KOPT-K1 (cell line): Measurements from ENCODE around the gene ANKRD33B.
"Not testable (repeated sequence)": the region's sequence is repeated elsewhere in the genome, so short reads cannot be mapped to it uniquely, and the experiment has no call there.

Experiments used
- H3K27ac ChIP-seq: fragments of 200-600 bp; sonication (generic); 2 replicates; pipeline ENCODE4 v1.5.1; 2016; ENCODE audit warnings: antibody characterized with exemption, mild to moderate bottlenecking, low read depth, low read length; ENCODE audit not compliant: poor library complexity, severe bottlenecking
- H3K36me3 ChIP-seq: fragments of 200-600 bp; sonication (generic); 2 replicates; pipeline ENCODE4 v1.5.1; 2017; ENCODE audit warnings: antibody characterized with exemption, mild to moderate bottlenecking, low read length, moderate library complexity; ENCODE audit not compliant: insufficient read depth
- H3K9me3 ChIP-seq: fragments of 200-600 bp; sonication (generic); 2 replicates; pipeline ENCODE4 v1.5.1; 2017; ENCODE audit warnings: antibody characterized with exemption, low read length, mild to moderate bottlenecking; ENCODE audit not compliant: insufficient read depth, poor library complexity, severe bottlenecking

Gene ANKRD33B

DNA sequence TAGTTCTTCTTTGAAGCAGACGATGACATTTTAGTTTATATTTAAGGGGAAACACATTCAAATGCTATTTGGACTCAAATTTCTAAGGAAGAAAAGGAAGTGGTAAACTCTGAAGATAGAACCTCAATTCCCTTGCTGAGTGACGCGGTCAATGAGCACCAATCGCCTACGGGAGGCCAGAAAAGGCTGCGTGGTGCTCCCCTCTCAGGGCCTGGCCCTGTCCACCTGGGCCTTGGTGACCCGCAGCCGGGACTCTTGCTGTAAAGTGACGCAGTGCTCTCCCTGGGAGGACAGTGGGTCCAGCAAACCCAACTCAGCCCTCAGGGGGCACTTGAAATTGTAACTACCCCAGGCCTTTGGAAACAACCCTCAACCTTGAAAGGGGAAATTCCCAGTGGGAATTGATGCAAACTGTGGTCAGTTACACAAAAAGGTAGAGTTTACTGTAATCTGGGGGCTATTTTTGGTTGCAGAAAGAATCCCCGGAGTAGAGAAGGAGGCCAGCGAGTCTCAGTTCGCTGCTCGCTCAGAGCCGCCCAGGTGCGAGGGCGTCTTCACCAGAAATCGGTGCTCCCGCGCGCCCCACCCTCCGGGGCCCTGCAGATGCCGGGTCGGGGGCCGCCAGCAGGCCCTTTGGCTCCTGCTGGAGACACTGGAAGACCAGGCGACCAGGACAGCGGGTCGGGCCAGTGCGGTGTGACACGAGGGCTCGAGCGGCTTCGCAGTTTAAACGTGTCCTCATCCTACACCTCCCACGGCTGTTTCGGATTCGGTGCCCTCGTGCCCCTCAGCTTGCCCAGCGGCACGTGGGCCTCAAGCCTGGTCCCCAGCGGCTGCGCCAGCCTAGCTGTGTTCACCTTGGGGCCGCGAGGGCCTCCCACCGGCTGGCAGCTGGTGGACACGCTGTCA, 1.4 kb upstream of the ANKRD33B start:
- H3K9me3 ChIP-seq: no peaks in the 10 kb centered on the region
- H3K27ac ChIP-seq: no peak overlapping the region
- H3K36me3 ChIP-seq: no peaks in the 10 kb centered on the region

DNA sequence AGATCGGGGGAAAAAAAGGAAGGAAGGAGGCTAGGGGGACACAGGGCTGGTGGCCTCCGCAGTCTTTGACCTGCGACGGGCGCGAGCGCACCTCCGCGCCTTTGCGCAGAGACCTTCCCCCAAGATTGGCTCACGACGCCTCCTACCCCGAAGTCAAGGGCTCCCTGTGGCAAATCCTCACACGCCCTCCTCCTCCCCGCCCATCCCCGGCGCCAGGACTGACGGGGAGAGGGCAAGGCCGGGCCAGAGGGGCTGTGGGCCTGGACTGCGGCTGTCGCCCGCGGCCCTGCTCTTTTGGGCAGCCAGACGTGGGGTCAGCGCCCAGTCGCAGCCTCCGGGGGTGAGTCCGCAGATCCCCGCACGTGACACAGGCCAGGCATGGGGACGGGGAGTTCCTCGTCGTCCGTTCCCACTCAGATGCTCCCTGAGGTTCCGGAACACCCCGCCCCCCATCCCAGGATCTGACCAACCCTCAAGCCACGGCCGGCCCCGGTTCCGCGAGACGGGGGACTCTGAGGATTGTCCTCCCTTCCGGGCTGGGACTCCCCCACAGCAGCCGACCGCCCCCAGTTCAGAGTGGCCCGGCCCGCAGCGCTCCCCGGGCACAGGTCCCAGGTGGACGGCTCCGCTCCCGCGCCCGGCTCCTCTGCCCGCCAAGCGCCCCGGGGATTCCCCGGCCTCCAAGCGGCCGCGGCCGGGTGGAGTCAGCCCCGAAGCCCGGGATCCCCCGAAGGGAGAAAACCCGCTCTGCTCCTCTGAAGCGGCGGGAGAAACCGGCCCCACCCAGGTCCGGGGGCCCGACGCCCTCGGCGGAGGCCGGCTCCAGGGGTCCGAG, 543 bp upstream of the ANKRD33B start:
- Histone ChIP-seq H3K27ac (peak overlapping the region; percentile 58), H3K9me3 (no peaks in the 10 kb centered on the region), H3K36me3 (no peaks in the 10 kb centered on the region)

DNA sequence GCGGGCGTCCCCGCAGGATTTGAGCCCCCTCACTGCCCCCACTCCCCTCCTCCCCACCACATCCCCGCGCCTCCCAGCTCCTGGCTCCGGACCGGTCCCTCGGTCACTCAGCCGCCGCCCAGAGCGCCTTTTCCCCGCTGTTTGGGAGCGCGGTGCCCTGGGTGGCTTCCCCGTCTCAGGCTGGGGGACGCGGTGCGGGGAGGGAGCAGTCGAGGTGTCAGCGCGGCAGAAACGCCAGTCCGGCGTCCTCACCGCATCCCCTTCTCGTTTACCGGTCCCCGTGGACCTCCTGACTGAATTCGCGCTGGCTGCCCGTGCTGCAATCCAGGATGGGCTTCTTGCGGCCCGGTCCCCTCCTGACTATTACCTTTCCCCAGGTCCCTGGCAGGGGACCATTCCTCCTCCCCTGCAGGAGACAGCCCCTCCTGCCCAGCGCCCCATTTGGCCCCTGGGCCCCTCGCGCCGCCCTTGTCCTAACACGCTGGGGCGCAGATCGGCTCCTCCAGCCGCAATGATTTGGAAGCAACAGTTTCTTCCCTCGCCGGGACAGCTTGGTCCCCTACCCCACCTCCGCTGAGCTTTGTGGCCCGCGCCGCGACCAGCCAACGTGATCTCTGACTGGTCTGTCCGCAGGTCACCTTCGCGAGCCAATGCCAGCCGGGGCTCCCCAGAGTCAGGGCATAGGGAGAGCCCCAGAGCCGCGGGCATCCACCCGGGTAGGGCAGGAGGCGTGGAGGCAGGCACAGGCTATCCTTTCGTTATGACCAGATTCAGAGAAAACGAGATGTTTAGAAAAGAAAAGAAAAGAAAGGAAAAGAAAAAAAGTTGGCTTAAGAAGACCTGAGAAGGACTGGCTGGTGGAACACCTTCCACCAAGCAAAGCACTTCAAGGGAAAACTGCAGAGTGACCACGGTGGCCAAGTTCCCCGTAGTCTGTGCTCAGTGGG, 1.2 kb downstream of the ANKRD33B start:
- H3K36me3 ChIP-seq: no peaks in the 10 kb centered on the region
- H3K27ac ChIP-seq: peak overlapping the region; percentile 58
- H3K9me3 ChIP-seq: no peaks in the 10 kb centered on the region

DNA sequence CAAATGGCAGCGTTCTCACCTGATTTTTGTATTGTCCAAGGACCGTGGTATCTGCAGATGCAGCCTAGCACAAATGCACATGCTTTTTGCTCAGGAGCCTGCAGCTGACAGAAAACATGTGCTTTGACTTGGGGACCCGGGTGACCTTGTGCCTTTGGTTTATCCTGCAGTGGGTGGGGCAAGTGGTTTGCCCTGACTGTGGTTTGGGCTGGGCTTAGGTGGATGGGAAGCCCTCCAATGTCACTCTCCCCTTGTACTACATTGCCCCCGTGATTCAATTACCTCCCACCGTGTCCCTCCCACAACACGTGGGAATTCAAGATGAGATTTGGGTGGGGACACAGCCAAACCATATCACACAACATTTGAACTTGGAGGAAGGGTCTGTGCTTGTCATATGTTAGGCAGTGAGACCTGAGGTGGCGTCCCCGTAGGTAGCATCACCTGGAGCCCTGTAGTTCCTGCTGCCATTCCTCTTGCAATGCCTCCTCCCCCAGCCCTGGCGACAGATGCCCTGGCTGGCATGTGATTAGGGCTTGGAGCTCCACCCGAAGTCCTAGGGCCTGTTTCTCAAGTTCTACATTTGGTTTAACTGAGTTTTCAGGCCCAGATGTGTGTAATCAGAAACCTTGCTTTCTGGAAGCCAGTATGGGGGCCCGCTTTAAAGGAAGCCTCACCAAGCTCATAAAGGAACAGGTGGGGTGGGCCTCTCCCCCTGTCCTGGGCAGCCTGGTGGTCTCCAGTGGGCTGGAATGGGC, 2.1 kb downstream of the ANKRD33B start:
- Histone ChIP-seq H3K27ac (no peak overlapping the region), H3K9me3 (no peaks in the 10 kb centered on the region), H3K36me3 (no peaks in the 10 kb centered on the region)

DNA sequence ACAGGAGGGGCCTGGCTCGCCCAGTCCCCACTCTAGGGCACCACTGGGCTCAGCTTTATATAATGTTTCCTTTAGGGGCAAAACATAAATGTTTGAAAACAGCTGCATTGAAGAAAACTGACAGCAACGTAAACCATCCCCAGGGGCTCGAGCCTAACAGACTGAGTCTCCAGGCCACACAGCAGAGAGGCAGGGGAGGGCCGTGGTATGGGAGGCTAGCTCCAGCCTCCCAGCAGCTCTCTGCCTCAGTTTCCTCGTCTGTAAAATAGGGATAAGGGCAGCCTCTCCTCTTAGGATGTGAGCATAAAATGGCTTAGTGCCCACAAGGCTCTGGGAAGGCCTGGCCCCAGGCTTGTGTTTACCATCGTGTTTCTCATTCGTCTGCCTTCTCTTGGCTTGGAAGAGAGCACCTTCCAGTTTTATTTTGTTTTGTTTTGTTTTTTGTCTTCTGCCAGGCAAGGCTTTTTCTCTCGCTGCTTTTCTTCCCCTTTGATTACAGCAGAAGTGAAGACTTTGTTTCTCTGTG, 2.7 kb downstream of the ANKRD33B start:
- Histone ChIP-seq H3K27ac (no peak overlapping the region), H3K36me3 (no peaks in the 10 kb centered on the region), H3K9me3 (no peaks in the 10 kb centered on the region)

DNA sequence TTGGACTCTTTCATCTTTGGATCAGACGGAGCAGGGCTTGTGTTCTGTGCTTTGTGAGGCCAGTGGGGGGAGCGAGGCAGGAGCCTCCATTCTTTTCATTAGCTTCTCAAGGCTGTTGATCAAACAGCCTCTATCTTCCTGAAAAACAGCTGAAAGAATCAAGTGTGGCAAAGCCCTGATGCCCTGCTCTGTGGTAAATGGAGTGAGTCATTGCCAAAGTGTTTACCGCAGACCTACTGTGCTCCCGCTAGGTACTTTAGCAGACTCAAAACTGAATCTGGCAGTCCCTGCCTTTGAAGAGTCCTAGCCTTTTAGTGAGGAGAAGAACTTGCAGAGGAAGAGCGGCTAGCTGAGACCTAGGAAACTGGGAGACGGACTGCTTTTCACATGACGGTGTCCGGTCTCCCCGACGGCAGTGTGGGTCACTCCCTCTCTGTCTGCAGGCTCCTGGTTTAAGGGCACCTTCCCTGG, 3.3 kb downstream of the ANKRD33B start:
- no peak overlapping the region for H3K27ac ChIP-seq

DNA sequence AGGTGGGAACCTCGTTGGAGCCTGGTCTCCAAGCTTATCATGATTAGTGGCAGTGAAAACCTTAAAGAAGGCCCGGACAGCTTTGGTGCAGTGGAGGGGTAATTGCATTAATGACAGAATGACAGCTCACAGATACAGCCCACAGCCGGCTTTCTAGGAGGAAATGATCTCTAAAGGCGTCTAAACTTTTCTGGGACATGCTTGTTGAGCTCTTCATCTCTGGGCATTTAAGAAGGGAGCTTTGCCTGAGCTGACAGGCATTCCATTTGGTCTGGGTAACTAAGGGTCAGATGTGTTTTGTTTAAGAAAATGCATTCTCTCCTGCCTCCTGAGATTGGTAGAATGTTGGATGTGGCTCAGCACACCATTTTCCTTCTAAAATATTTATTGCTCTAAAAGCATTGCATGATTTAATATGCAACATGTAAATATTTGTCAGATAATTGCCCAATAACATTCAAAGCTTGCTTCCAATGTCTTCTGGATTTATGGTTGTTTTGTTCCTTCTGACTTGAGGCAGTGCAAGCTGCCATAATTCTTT, 4.0 kb downstream of the ANKRD33B start:
- Histone ChIP-seq H3K36me3 (no peaks in the 10 kb centered on the region), H3K27ac (no peak overlapping the region), H3K9me3 (no peaks in the 10 kb centered on the region)

More for the DNA sequence above, 3.3 kb downstream of the ANKRD33B start:
- Histone ChIP-seq H3K9me3 (no peaks in the 10 kb centered on the region), H3K36me3 (no peaks in the 10 kb centered on the region)

DNA sequence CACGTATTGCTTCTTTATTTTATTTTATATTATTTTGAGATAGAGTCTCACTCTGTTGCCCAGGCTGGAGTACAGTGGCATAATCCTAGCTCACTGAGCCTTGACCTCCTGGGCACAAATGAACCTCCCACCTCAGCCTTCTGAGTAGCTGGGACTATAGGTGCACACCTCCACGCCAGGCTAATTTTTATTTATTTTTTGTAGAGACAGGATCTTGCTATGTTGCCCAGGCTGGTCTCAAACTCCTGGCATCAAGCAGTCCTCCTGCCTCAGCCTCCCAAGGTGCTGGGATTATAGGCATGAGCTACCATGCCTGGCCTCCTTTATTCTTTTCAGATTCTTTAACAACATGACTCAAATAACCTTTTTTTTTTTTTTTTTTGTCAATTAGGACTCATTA, 6.7 kb downstream of the ANKRD33B start:
- H3K9me3 ChIP-seq, H3K36me3 ChIP-seq: not testable (repeated sequence)

DNA sequence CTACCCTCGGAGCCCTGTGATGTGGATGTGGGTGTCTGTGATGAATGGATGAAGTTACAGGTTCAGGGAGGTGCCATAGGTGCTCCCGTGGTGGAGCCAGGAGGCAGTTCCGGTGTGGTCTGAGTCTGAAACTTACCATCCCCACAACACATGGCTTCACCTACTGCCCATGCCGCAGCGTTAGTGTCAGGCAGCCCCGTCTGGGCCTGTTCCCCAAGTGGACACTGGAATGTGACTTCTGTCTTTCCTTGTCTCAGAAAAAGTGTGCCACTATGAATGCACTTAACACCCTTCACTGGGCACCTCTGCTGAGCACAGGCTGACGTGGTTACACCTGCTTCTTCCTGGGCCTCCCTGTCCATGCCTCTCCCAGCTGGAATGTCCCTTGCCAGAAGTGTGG, 8.6 kb downstream of the ANKRD33B start:
- H3K36me3 ChIP-seq: no peaks in the 10 kb centered on the region
- no peak overlapping the region for H3K27ac ChIP-seq
- H3K9me3 ChIP-seq: no peaks in the 10 kb centered on the region

More for the DNA sequence above, 6.7 kb downstream of the ANKRD33B start:
- not testable (repeated sequence) for H3K27ac ChIP-seq

- Histone ChIP-seq H3K36me3 (no peaks in the 10 kb centered on the region), H3K9me3 (no peaks in the 10 kb centered on the region), H3K27ac (no peak overlapping the region)
Measured at GRCh38 chr5:10573487-10574145, 9.7 kb downstream of the ANKRD33B start.

DNA sequence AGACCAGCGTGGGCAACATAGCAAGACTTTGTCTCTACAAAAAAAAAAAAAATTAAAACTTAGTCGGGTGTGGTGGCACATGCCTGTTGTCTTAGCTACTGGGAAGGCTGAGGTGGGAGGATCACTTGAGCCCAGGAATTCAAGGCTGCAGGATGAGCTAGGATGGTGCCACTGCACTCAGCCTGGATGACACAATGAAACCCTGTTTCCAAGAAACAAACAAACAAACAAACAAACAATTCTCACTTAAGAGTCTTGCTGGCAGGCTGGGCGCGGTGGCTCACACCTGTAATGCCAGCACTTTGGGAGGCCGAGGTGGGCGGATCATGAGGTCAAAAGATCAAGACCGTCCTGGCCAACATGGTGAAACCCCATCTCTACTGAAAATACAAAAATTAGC, 11.0 kb downstream of the ANKRD33B start:
- not testable (repeated sequence) for H3K9me3 ChIP-seq, H3K27ac ChIP-seq, H3K36me3 ChIP-seq

DNA sequence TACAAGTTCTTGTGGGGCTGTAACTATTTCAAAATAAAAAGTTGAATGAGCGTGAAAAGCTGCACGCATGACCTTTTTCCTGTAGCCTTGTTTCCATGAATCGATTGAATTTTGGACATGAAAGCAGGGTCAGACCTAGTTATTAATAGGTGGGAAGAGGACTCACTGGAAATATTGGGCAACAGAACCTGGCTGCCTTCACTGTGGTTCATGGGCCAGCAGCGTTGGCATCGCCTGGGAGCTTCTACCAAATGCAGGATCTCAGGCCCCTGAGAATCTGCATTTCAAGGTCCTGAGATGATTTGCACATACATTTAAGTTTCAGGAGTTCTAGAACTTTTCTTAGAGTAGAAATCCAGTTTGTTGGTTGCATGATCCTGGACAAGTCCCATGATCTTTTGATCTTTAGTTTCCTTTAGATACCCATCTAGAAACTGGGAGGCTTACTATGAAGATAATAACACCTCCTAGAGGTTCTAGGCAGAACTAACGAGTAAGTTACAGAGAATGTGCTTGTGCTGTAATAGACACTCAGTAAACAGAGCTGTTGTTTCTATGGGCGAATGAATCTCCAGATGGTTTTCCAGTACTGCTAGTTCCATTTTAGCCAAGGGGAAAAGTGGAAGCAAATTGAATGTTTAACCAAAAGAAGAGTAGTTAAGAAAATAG, 12.4 kb downstream of the ANKRD33B start:
- H3K9me3 ChIP-seq: no peaks in the 10 kb centered on the region
- H3K27ac ChIP-seq: no peak overlapping the region
- H3K36me3 ChIP-seq: no peaks in the 10 kb centered on the region

GRCh38 chr5:10576790-10577189, 12.9 kb downstream of the ANKRD33B start:
- Histone ChIP-seq H3K27ac (no peak overlapping the region), H3K9me3 (no peaks in the 10 kb centered on the region), H3K36me3 (no peaks in the 10 kb centered on the region)
